Ascending aorta (tissue), 2 donors: Measurements from ENCODE around the gene STK10. TPM values are rescaled to one million over a fixed set of nuclear protein-coding genes. Genes with fewer than 3 reads are reported as not detected.

Experiments
- DNase-seq, 2 donors: peaks; one replicate each; pipeline ENCODE4 v3.0.0-alpha.2; 2019; ENCODE audit warnings: low spot score in 2 of 2
- H3K27ac ChIP-seq, 2 donors: fragments of 200-600 bp; sonication (generic); one replicate each; pipeline ENCODE4 v1.5.1; 2016 to 2017; ENCODE audit warnings: mild to moderate bottlenecking in 1 of 2
- H3K27me3 ChIP-seq: fragments of 200-600 bp; sonication (generic); one replicate; pipeline ENCODE4 v1.5.1; 2017
- H3K36me3 ChIP-seq, 2 donors: fragments of 200-600 bp; sonication (generic); one replicate each; pipeline ENCODE4 v1.5.1; 2016
- H3K4me1 ChIP-seq, 2 donors: fragments of 200-600 bp; sonication (generic); one replicate each; pipeline ENCODE4 v1.5.1; 2016 to 2017; ENCODE audit warnings: mild to moderate bottlenecking in 1 of 2
- H3K4me3 ChIP-seq, 2 donors: fragments of 200-600 bp; sonication (generic); one replicate each; pipeline ENCODE4 v1.5.1; 2016 to 2017; ENCODE audit warnings: mild to moderate bottlenecking in 1 of 2
- H3K9me3 ChIP-seq, 2 donors: fragments of 200-600 bp; sonication (generic); one replicate each; pipeline ENCODE4 v1.5.1; 2016
- intact Hi-C: fragments of 100-400 bp; cut with DNase I; formaldehyde crosslinking; loops from one replicate; pipeline ENCODE4 v1.15.1; 2023
- total RNA-seq: library from RNA; depleted of rRNA; stranded (reverse); fragments of >200 nt; gene quantifications from one replicate; pipeline ENCODE4 v1.1.0, GENCODE V29; 2016
- TF ChIP-seq, protein P1 (sequence below), 3 experiments: fragments of 200-600 bp in 2 of 3; fragments of 450-650 bp in 1 of 3; sonication (generic) in 2 of 3; IDR thresholded peaks; one replicate each; pipeline ENCODE4 v1.5.1; 2016 to 2019; ENCODE audit warnings: antibody characterized with exemption in 3 of 3, mild to moderate bottlenecking in 1 of 3, moderate library complexity in 1 of 3

The STK10 gene
- total RNA-seq, 1 donor from 2014 or later = 18.4 TPM

DNA sequence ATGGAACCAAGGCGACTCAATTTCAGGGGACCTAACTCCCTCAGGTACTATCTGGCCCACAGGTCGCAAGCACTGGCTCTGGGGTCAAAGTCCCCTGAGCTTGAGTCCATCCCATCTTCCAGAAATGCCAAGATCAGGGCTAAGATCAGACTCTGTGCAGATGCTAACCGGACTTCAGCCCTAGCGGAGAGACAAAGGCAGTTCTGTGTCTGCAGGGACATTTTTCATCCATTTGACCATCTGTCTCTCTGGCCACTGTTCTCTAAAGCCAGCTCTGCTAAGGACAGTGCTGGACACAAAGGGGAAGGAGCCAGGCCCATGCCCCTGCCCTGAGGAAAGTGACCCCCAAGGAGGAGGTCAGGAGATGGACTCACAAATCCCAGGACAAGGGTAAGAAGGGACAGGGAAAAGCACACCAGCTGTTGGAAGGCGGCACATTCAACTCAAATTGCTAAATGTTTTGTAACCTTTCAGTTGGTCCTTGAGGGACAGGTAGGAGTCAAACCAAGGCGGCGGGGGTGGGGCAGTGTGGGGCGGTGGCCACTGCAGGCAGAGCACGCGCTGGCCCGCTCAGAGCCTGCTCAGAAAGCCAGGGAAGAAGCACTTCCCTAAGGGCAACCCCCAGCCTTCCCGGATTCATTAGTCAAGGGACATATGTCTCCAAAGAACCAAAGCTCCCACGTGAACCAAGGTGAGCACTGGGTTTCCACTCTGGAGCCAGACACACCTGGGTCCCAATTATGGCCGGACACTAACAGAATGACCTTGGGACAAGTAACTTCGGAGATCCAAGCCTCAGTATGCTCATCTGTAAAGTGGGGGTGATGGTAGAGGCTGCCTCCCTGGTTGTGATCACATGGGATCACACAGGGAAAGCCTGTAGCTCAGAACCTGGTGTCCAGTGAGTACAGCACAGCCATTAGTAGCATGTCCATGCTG is 42.8 kb downstream of the STK10 start:
- intact Hi-C loops = no loop called here
- H3K4me1 ChIP-seq = no peaks in the 10 kb centered on the region
- H3K9me3 ChIP-seq = no peaks in the 10 kb centered on the region
- H3K27me3 ChIP-seq = no peaks in the 10 kb centered on the region
- H3K27ac ChIP-seq = no peak overlapping the region
- H3K36me3 ChIP-seq = no peaks in the 10 kb centered on the region
- DNase-seq = no peak
- H3K4me3 ChIP-seq = no peak overlapping the region
- TF ChIP-seq, protein P1, sequence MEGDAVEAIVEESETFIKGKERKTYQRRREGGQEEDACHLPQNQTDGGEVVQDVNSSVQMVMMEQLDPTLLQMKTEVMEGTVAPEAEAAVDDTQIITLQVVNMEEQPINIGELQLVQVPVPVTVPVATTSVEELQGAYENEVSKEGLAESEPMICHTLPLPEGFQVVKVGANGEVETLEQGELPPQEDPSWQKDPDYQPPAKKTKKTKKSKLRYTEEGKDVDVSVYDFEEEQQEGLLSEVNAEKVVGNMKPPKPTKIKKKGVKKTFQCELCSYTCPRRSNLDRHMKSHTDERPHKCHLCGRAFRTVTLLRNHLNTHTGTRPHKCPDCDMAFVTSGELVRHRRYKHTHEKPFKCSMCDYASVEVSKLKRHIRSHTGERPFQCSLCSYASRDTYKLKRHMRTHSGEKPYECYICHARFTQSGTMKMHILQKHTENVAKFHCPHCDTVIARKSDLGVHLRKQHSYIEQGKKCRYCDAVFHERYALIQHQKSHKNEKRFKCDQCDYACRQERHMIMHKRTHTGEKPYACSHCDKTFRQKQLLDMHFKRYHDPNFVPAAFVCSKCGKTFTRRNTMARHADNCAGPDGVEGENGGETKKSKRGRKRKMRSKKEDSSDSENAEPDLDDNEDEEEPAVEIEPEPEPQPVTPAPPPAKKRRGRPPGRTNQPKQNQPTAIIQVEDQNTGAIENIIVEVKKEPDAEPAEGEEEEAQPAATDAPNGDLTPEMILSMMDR (IDR thresholded peaks at IDR 0.05) = no peak

DNA sequence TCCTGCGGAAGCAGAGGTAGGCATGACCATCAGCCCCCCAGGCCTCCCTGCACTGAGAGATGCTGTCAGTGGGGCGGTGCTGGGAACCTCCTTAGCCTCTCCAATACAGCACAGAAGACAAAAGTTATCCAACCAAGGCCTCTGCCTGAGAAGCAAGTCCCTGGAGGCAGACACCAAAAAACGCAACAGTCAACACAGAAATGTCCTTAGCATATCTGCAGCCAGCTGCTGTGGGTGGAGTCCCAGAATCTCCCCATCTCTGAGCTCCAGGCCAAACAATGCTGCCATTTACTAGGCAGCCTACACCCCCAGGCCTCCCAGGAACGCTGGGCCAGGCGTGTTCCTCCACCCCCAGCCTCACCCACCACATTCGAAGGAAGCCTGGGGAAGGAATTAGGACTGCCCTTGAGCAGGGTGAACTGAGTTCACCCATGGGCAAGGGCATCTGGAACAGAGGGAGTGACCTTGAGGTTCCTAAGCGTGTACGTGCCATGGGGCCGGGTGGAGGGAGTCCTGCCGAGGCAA is 43.7 kb downstream of the STK10 start:
- no peak overlapping the region for H3K4me3 ChIP-seq
- H3K4me1 ChIP-seq = no peaks in the 10 kb centered on the region
- no peaks in the 10 kb centered on the region for H3K36me3 ChIP-seq
- H3K9me3 ChIP-seq = no peaks in the 10 kb centered on the region
- intact Hi-C loops = no loop called here
- TF ChIP-seq, protein P1 (IDR thresholded peaks at IDR 0.05) = no peak
- no peak for DNase-seq
- no peaks in the 10 kb centered on the region for H3K27me3 ChIP-seq
- no peak overlapping the region for H3K27ac ChIP-seq

DNA sequence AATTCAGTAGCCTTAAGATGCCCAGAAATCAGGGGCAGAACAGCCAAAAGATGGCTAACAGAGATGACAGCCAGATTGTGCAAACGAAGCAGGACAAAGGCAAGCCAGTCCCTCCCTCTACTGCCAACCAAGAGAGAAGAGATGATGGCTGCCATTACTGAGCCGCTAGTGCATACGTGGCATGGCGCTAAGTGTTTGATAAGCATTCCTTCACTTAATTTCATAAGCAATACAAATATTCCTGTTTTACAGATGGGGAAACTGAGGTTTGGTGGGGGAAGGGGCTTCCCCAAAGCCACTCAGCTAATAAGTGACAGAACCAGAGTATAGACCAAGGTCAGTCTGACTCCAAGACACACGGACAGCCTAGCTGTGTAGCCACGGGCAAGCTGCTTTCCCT is 44.1 kb downstream of the STK10 start:
- H3K4me1 ChIP-seq = no peaks in the 10 kb centered on the region
- no peaks in the 10 kb centered on the region for H3K27me3 ChIP-seq
- TF ChIP-seq, protein P1 (IDR thresholded peaks at IDR 0.05) = no peak
- H3K4me3 ChIP-seq = no peak overlapping the region
- no peaks in the 10 kb centered on the region for H3K36me3 ChIP-seq
- H3K27ac ChIP-seq = no peak overlapping the region
- no peaks in the 10 kb centered on the region for H3K9me3 ChIP-seq
- intact Hi-C loops = no loop called here
- DNase-seq = no peak

DNA sequence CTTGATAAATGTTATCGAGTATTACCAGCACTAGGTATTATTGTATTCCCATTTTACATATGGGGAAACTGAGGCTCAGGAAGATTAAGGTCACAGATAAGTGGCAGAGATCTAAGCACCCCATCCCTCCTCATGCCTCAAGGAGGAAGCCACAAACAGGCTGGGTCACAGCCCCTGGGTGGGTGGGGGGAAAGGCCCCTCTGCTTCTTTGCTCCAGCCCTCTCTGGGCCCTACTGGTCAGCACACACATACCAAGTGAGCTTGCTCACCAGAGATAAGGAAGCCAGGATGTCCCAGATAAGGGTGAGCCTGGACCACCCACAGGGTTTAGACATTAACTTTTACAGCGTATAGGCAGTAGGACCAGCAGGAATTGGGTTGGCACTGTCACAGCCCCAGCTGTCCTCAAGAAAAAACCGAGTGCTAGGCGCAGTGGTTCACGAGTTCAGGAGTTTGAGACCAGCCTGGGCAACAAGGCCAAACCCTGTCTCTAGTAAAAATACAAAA is 45.3 kb downstream of the STK10 start:
- H3K27ac ChIP-seq = no peak overlapping the region
- TF ChIP-seq, protein P1 (IDR thresholded peaks at IDR 0.05) = no peak
- H3K9me3 ChIP-seq = no peaks in the 10 kb centered on the region
- intact Hi-C loops = no loop called here
- H3K27me3 ChIP-seq = no peaks in the 10 kb centered on the region
- H3K36me3 ChIP-seq = no peaks in the 10 kb centered on the region
- H3K4me1 ChIP-seq = no peaks in the 10 kb centered on the region
- no peak for DNase-seq
- no peak overlapping the region for H3K4me3 ChIP-seq

DNA sequence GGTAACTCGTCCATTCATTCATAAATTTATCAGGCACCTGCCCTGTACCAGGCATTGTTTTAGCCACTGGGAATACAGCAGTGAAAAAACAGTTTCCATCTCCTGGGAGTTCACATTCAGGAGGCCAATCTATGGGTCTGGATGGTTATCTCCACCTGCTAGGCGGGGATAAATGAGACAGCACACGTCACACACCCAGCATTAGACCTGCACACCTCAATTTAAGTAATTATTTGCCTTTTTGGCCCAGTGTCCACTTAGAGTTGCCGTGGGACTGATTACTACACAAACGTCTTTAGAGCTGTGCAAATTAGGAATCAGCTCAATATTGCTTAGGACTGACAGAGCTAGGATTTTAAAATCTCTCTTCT is 46.1 kb downstream of the STK10 start:
- Histone ChIP-seq H3K4me3 (no peak overlapping the region), H3K9me3 (no peaks in the 10 kb centered on the region), H3K4me1 (no peaks in the 10 kb centered on the region), H3K27ac (no peak overlapping the region), H3K27me3 (no peaks in the 10 kb centered on the region), H3K36me3 (no peaks in the 10 kb centered on the region)
- intact Hi-C loops = no loop called here
- TF ChIP-seq, protein P1 (IDR thresholded peaks at IDR 0.05) = no peak
- no peak for DNase-seq
